Tibial nerve (tissue), 4 donors: Measurements from ENCODE around the gene NDUFC2. TPM values are rescaled to one million over a fixed set of nuclear protein-coding genes. Genes with fewer than 3 reads are reported as not detected.
"Not testable (repeated sequence)": the region's sequence is repeated elsewhere in the genome, so short reads cannot be mapped to it uniquely, and the experiment has no call there.

Experiments used
- DNase-seq, 2 donors: peaks; one replicate each; pipeline ENCODE4 v3.0.0-alpha.2; 2019; ENCODE audit warnings: low spot score in 2 of 2
- H3K27ac ChIP-seq, 4 donors: fragments of 200-600 bp; sonication (generic) in 3 of 4; one replicate each; pipeline ENCODE4 v1.5.1; 2017 to 2019; ENCODE audit warnings: mild to moderate bottlenecking in 1 of 4
- H3K27me3 ChIP-seq, 2 donors: fragments of 200-600 bp; sonication (generic) in 1 of 2; one replicate each; pipeline versions ENCODE4 v1.5.1 to v1.6.0; 2017 to 2019
- H3K36me3 ChIP-seq, 3 donors: fragments of 200-600 bp; sonication (generic); one replicate each; pipeline ENCODE4 v1.5.1; 2018 to 2019
- H3K4me1 ChIP-seq, 4 donors: fragments of 200-600 bp; sonication (generic) in 3 of 4; one replicate each; pipeline ENCODE4 v1.5.1; 2017 to 2019
- H3K4me3 ChIP-seq, 4 donors: fragments of 200-600 bp; sonication (generic) in 3 of 4; one replicate each; pipeline ENCODE4 v1.5.1; 2017 to 2019; ENCODE audit warnings: mild to moderate bottlenecking in 1 of 4, moderate library complexity in 1 of 4
- H3K9me3 ChIP-seq, 4 donors: fragments of 200-600 bp; sonication (generic) in 3 of 4; one replicate each; pipeline ENCODE4 v1.5.1; 2017 to 2019
- EP300 ChIP-seq, 2 donors: sonication (generic); formaldehyde crosslinking; IDR thresholded peaks; one replicate each; pipeline ENCODE4 v1.6.1; 2017; ENCODE audit warnings: antibody characterized with exemption in 2 of 2, mild to moderate bottlenecking in 1 of 2
- POLR2A ChIP-seq, 2 donors: fragments of 450-650 bp; IDR thresholded peaks; one replicate each; pipeline ENCODE4 v1.6.1; 2017; ENCODE audit warnings: antibody characterized with exemption in 2 of 2, mild to moderate bottlenecking in 2 of 2, moderate library complexity in 2 of 2
- WGBS, 2 donors: methylation state at CpG; one replicate each; pipeline ENCODE4 v1.1.5; 2018; 5-methylcytosine and 5-hydroxymethylcytosine counted together
- total RNA-seq, 4 donors: library from RNA; depleted of rRNA; stranded (reverse); fragments of >200 nt; gene quantifications; one replicate each; pipeline ENCODE4 v1.1.0, GENCODE V29; 2016
- TF ChIP-seq, protein P1 (sequence below), 5 experiments: fragments of 200-600 bp in 3 of 5; fragments of 450-650 bp in 2 of 5; sonication (generic) in 3 of 5; IDR thresholded peaks; one replicate each; pipeline ENCODE4 v1.5.1; 2016 to 2019; ENCODE audit warnings: antibody characterized with exemption in 5 of 5, mild to moderate bottlenecking in 3 of 5, moderate library complexity in 2 of 5

The NDUFC2 gene
- total RNA-seq, 4 donors from 2014 or later = 49.6 to 88.3 (median 66.3) TPM

DNA sequence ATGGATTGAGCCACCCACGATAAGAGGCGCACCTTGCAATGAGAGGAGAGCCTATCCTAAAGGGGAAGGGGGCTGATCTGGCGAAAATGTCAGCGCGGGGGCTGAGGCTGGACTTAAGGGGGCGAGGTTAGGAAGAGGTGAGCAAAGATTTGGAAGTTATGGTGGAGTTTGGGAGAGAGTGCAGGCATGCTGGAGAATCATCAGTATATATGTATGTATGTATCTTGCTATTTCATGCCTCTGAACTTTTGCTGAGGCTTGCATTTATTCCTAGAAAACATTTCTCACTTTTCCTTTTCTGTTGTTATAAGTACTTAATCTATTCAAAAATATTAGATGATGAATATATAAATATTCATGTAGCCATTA, 33.2 kb downstream of the NDUFC2 start:
- no peak for DNase-seq
- Histone ChIP-seq H3K4me3 (peak overlapping the region in 1 of 4 donors; percentile 54), H3K4me1 (peaks cover 0 to 11% (median 5%) of the 10 kb centered on the region in 4 donors), H3K27ac (peak overlapping the region in 3 of 4 donors; percentile 53 to 83 (median 83)), H3K36me3 (no peaks in the 10 kb centered on the region), H3K9me3 (no peaks in the 10 kb centered on the region), H3K27me3 (no peaks in the 10 kb centered on the region)
- TF ChIP-seq EP300 (IDR thresholded peaks at IDR 0.05) = no peak
- no peak for TF ChIP-seq POLR2A (IDR thresholded peaks at IDR 0.05)
- TF ChIP-seq, protein P1, sequence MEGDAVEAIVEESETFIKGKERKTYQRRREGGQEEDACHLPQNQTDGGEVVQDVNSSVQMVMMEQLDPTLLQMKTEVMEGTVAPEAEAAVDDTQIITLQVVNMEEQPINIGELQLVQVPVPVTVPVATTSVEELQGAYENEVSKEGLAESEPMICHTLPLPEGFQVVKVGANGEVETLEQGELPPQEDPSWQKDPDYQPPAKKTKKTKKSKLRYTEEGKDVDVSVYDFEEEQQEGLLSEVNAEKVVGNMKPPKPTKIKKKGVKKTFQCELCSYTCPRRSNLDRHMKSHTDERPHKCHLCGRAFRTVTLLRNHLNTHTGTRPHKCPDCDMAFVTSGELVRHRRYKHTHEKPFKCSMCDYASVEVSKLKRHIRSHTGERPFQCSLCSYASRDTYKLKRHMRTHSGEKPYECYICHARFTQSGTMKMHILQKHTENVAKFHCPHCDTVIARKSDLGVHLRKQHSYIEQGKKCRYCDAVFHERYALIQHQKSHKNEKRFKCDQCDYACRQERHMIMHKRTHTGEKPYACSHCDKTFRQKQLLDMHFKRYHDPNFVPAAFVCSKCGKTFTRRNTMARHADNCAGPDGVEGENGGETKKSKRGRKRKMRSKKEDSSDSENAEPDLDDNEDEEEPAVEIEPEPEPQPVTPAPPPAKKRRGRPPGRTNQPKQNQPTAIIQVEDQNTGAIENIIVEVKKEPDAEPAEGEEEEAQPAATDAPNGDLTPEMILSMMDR (IDR thresholded peaks at IDR 0.05) = no peak
- WGBS, 2 donors = 17 to 18% methylated on average over 6 of the region's 6 CpGs

DNA sequence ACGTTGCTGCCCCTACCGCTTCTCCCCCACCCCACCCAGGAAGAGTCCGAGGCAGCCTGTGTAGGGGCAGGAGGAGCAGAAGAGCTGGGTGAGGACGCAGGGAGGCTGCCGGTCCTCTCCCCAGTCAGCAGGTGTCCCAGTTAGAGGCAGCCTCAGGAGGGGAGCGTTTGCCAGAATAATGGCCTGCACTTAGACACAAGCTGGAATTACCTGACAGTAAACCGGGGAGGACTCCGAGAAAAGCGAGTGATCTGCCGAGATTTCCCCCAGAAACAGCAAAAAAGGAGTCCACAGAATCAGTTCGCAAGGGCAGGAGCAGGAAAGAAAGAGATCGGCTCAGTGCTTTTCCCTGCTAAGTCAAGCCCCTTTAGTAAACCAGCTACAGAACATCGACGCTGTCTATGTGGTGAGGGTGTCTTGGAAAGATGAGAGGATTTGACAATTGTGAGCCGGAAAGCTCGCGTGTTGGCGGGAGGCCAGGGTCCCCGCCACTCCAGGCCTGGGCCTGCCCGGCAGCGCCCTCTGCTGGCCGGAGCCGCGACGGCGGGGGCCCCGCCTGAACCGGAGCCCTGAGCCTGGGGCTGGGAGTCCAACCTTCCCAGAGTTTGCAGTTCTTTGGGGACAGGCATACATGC, 33.7 kb downstream of the NDUFC2 start:
- H3K9me3 ChIP-seq = no peaks in the 10 kb centered on the region
- H3K27ac ChIP-seq = peak overlapping the region; percentile 32 to 83 (median 68)
- no peaks in the 10 kb centered on the region for H3K27me3 ChIP-seq
- TF ChIP-seq POLR2A (IDR thresholded peaks at IDR 0.05) (no peak), EP300 (IDR thresholded peaks at IDR 0.05) (peak; percentile 19 to 83)
- TF ChIP-seq, protein P1 (IDR thresholded peaks at IDR 0.05) = peak; percentile 97 to 99 (median 97)
- peak overlapping the region; percentile 33 to 54 (median 47) for H3K4me3 ChIP-seq
- peaks cover 0 to 12% (median 5%) of the 10 kb centered on the region in 4 donors for H3K4me1 ChIP-seq
- DNase-seq = peak; percentile 69 to 76
- H3K36me3 ChIP-seq = no peaks in the 10 kb centered on the region
- 2 to 3% methylated on average over 21 to 28 of the region's 28 CpGs for whole genome bisulfite sequencing, 2 donors

DNA sequence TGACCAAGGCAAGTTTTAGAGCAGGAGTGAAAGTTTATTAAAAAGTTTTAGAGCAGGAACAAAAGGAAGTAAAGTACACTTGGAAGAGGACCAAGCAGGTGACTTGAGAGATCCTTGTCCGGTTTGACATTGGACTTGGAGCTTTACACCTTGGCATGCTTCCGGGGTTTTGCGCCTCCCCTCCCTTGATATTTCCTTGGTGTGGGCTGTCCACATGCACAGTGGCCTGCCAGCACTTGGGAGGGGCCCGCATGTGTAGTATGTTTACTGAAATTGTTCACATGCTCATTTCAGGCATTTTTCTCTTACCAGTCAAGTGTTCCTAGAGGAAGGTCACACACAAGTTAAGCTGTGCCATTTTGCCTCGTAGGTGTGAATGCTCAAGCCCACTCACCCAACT, 35.0 kb downstream of the NDUFC2 start:
- H3K27ac ChIP-seq = no peak overlapping the region
- H3K4me3 ChIP-seq = no peak overlapping the region
- TF ChIP-seq POLR2A (IDR thresholded peaks at IDR 0.05) (no peak), EP300 (IDR thresholded peaks at IDR 0.05) (no peak)
- TF ChIP-seq, protein P1 (IDR thresholded peaks at IDR 0.05) = no peak
- no peaks in the 10 kb centered on the region for H3K27me3 ChIP-seq
- H3K36me3 ChIP-seq = no peaks in the 10 kb centered on the region
- H3K4me1 ChIP-seq = peaks cover 0 to 24% (median 15%) of the 10 kb centered on the region in 4 donors
- WGBS, 2 donors = 76 to 81% methylated on average over 5 of the region's 5 CpGs
- H3K9me3 ChIP-seq = no peaks in the 10 kb centered on the region
- no peak for DNase-seq

DNA sequence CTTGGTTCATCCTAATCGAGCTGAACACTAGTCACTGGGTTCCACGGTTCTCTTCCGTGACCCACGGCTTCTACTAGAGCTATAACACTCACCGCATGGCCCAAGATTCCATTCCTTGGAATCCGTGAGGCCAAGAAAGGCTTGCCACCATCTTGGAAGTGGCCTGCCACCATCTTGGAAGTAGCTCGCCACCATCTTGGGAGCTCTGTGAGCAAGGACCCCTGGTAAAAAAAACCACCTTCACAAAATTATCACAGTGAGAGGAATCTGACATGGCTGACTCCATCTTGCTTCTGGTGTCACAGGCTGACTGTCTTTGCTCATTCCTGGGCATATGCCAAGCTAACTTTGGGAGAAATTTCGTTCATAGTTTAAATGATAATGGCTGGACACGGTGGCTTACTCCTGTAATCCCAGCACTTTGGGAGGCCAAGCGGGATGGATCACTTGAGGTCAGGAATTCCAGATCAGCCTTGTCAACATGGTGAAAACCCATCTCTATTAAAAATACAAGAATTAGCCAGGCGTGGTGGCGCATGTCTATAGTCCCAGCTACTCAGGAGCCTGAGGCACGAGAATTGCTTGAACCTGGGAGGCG, 37.7 kb downstream of the NDUFC2 start:
- 93 to 96% methylated on average over 14 of the region's 14 CpGs for WGBS, 2 donors
- no peaks in the 10 kb centered on the region for H3K9me3 ChIP-seq
- no peak overlapping the region for H3K4me3 ChIP-seq
- H3K27me3 ChIP-seq = no peaks in the 10 kb centered on the region
- H3K27ac ChIP-seq = no peak overlapping the region
- peaks cover 0 to 37% (median 23%) of the 10 kb centered on the region in 4 donors for H3K4me1 ChIP-seq
- H3K36me3 ChIP-seq = no peaks in the 10 kb centered on the region
- DNase-seq = no peak
- TF ChIP-seq, protein P1 (IDR thresholded peaks at IDR 0.05) = no peak
- TF ChIP-seq POLR2A (IDR thresholded peaks at IDR 0.05) (no peak), EP300 (IDR thresholded peaks at IDR 0.05) (no peak)

DNA sequence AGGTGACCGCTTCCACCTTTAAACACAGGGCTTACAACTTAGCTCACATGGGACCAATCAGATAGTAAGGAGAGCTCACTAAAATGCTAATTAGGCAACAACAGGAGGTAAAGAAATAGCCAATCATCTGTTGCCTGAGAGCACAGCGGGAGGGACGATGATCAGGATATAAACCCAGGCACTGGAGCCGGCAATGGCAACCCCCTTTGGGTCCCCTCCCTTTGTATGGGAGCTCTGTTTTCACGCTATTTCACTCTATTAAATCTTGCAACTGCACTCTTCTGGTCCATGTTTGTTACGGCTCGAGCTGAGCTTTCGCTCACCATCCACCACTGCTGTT, 38.3 kb downstream of the NDUFC2 start:
- not testable (repeated sequence) for H3K4me3 ChIP-seq, H3K9me3 ChIP-seq, H3K36me3 ChIP-seq, H3K27me3 ChIP-seq, DNase-seq, H3K27ac ChIP-seq
- WGBS, 2 donors = 91 to 92% methylated on average over 8 of the region's 8 CpGs
- H3K4me1 ChIP-seq = peaks cover 0 to 37% (median 22%) of the 10 kb centered on the region in 4 donors
